Upper lobe of left lung (tissue), 4 donors: ENCODE results near the gene SEMA3E.

ENCODE experiments used
- CTCF ChIP-seq, 6 experiments: fragments of 450-650 bp in 4 of 6; fragments of 200-600 bp in 2 of 6; sonication (generic) in 2 of 6; IDR thresholded peaks; one replicate each; pipeline ENCODE4 v1.5.1; 2016 to 2019; ENCODE audit warnings: antibody characterized with exemption in 6 of 6
- POLR2A ChIP-seq, 4 donors: fragments of 450-650 bp; IDR thresholded peaks; one replicate each; pipeline ENCODE4 v1.5.1; 2016 to 2017; ENCODE audit warnings: antibody characterized with exemption in 4 of 4, mild to moderate bottlenecking in 2 of 4

- TF ChIP-seq CTCF (IDR thresholded peaks at IDR 0.05) = no peak
- no peak for TF ChIP-seq POLR2A (IDR thresholded peaks at IDR 0.05)
Measured at GRCh38 chr7:83504330-83504729, 144.6 kb downstream of the SEMA3E start.
